SK-N-SH treated with all-trans-retinoic acid at 6 μM for 48 hours (cell line): Measurements from ENCODE around the gene CNTN1.

Experiments
- ATAC-seq: fragments of 200-7000 bp; cut with Tn5 transposase; 3 replicates; pipeline ENCODE4 v1.9.1; 2020; ENCODE audit warnings: mild to moderate bottlenecking, moderate library complexity
- ARNTL ChIP-seq: fragments of 450-650 bp; formaldehyde crosslinking; IDR thresholded peaks from 2 replicates; pipeline ENCODE4 v1.5.0; 2020; ENCODE audit warnings: low read depth, mild to moderate bottlenecking, moderate library complexity, borderline replicate concordance
- BACH2 ChIP-seq: fragments of 250-450 bp; sonication (Bioruptor Pico); IDR thresholded peaks from 2 replicates; pipeline ENCODE4 v1.9.0; 2021; ENCODE audit warnings: mild to moderate bottlenecking, borderline replicate concordance
- CSDC2 ChIP-seq: fragments of 250-450 bp; sonication (Bioruptor Pico); IDR thresholded peaks from 2 replicates; pipeline ENCODE4 v1.5.0; 2020; ENCODE audit warnings: mild to moderate bottlenecking, moderate library complexity
- ESRRG ChIP-seq: fragments of 250-450 bp; sonication (Bioruptor Pico); IDR thresholded peaks from 2 replicates; pipeline ENCODE4 v1.6.1; 2021; ENCODE audit warnings: mild to moderate bottlenecking
- ISL1 ChIP-seq: fragments of 250-450 bp; sonication (Bioruptor Pico); IDR thresholded peaks from 2 replicates; pipeline ENCODE4 v2.1.2; 2022; ENCODE audit warnings: mild to moderate bottlenecking, moderate library complexity
- OSR1 ChIP-seq: fragments of 250-450 bp; sonication (Bioruptor Pico); IDR thresholded peaks from 2 replicates; pipeline ENCODE4 v1.8.0; 2022; ENCODE audit warnings: moderate library complexity, mild to moderate bottlenecking, inconsistent platforms
- PPARA ChIP-seq: fragments of 250-450 bp; sonication (Bioruptor Pico); IDR thresholded peaks from 2 replicates; pipeline ENCODE4 v1.5.0; 2020; ENCODE audit warnings: mild to moderate bottlenecking, borderline replicate concordance
- RARB ChIP-seq: fragments of 250-450 bp; sonication (Bioruptor Pico); IDR thresholded peaks from 2 replicates; pipeline ENCODE4 v1.8.0; 2021; ENCODE audit warnings: mild to moderate bottlenecking, moderate library complexity
- SNAI2 ChIP-seq: fragments of 250-450 bp; sonication (Bioruptor Pico); IDR thresholded peaks from 2 replicates; pipeline ENCODE4 v1.5.0; 2020; ENCODE audit warnings: mild to moderate bottlenecking, moderate library complexity
- TCF4 ChIP-seq: fragments of 250-450 bp; sonication (Bioruptor Pico); IDR thresholded peaks from 2 replicates; pipeline ENCODE4 v1.8.0; 2021; ENCODE audit warnings: mild to moderate bottlenecking, moderate library complexity, borderline replicate concordance
- TOX ChIP-seq: fragments of 250-450 bp; sonication (Bioruptor Pico); IDR thresholded peaks from 2 replicates; pipeline ENCODE4 v1.8.0; 2021; ENCODE audit warnings: mild to moderate bottlenecking, moderate library complexity, borderline replicate concordance
- ZC3H10 ChIP-seq: fragments of 250-450 bp; sonication (Bioruptor Pico); IDR thresholded peaks from 2 replicates; pipeline ENCODE4 v1.5.1; 2021; ENCODE audit warnings: mild to moderate bottlenecking, moderate library complexity
- ZFP3 ChIP-seq: fragments of 250-450 bp; sonication (Bioruptor Pico); IDR thresholded peaks from 2 replicates; pipeline ENCODE4 v1.5.0; 2020; ENCODE audit warnings: mild to moderate bottlenecking, moderate library complexity
- ZFP30 ChIP-seq: fragments of 450-650 bp; formaldehyde crosslinking; IDR thresholded peaks from 2 replicates; pipeline ENCODE4 v1.5.0; 2022; ENCODE audit warnings: mild to moderate bottlenecking, moderate library complexity
- ZNF565 ChIP-seq: fragments of 450-650 bp; formaldehyde crosslinking; conservative IDR thresholded peaks from 2 replicates; pipeline ENCODE4 v1.5.0; 2020; ENCODE audit warnings: low read depth, mild to moderate bottlenecking, moderate library complexity
- ZNF8 ChIP-seq: fragments of 450-650 bp; formaldehyde crosslinking; IDR thresholded peaks from 2 replicates; pipeline ENCODE4 v1.5.0; 2020; ENCODE audit warnings: mild to moderate bottlenecking, moderate library complexity
- TF ChIP-seq, protein P1 (sequence below): fragments of 250-450 bp; sonication (Bioruptor Pico); IDR thresholded peaks from 2 replicates; pipeline ENCODE4 v1.5.1; 2021; ENCODE audit warnings: mild to moderate bottlenecking, moderate library complexity
- TF ChIP-seq, protein P2 (sequence below): fragments of 250-450 bp; sonication (Bioruptor Pico); IDR thresholded peaks from 2 replicates; pipeline ENCODE4 v1.5.1; 2020; ENCODE audit warnings: low read depth, mild to moderate bottlenecking, moderate library complexity
- TF ChIP-seq, protein P3 (sequence below): fragments of 250-450 bp; sonication (Bioruptor Pico); IDR thresholded peaks from 2 replicates; pipeline ENCODE4 v1.8.0; 2021; ENCODE audit warnings: low read depth, mild to moderate bottlenecking, moderate library complexity, borderline replicate concordance
- TF ChIP-seq, protein P4 (sequence below): fragments of 250-450 bp; sonication (Bioruptor Pico); IDR thresholded peaks from 2 replicates; pipeline ENCODE4 v1.5.0; 2020; ENCODE audit warnings: mild to moderate bottlenecking, moderate library complexity

CNTN1 gene

DNA sequence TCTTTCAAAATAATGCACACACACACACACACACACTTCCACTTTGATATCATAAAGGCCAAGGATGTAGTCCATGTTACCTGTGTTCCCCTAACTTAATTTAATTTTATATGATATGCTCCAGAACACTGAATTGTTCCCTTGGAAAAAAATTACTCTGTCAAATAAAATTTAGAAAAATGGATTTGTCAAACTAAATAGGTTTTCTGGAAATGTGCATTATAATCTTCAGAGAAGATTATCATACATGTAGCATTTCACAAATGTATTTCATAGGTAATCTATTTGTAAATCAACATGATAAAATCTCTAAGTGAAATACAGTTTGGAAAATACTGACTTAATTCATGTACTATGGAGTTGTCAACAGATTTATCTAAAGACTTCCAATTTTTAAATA lies 68.6 kb downstream of the CNTN1 start:
- ATAC-seq: no peak
- TF ChIP-seq ZC3H10 (CRISPR knock-in tag) (no peak), TCF4 (CRISPR knock-in tag) (peak; percentile 17; the same call in 1 of the 2 replicates), ISL1 (CRISPR knock-in tag) (peak; percentile 42; the same call in 1 of the 2 replicates)

DNA sequence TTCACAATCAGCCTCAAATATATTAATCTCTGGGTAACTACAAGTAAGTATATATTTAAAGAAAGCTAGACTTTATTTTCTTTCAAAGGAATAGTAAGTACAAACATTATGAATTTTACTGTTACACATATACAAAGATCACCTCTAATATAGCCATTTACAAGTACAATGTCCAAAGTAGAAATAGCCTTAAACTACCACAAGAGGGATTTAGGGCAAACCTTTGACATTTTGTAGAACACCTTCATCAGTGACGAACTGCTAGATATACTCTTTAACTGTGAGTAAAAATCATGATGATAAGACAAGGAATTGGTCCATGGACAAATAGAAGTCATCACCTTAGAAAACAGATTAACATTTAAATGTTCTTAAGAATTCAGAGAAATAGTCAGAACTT lies 69.8 kb downstream of the CNTN1 start:
- ATAC-seq: no peak
- no peak for TF ChIP-seq CSDC2 (CRISPR knock-in tag)
- no peak for TF ChIP-seq ESRRG (CRISPR knock-in tag)
- TF ChIP-seq ZFP3 (CRISPR knock-in tag): no peak
- TF ChIP-seq BACH2 (CRISPR knock-in tag): no peak

DNA sequence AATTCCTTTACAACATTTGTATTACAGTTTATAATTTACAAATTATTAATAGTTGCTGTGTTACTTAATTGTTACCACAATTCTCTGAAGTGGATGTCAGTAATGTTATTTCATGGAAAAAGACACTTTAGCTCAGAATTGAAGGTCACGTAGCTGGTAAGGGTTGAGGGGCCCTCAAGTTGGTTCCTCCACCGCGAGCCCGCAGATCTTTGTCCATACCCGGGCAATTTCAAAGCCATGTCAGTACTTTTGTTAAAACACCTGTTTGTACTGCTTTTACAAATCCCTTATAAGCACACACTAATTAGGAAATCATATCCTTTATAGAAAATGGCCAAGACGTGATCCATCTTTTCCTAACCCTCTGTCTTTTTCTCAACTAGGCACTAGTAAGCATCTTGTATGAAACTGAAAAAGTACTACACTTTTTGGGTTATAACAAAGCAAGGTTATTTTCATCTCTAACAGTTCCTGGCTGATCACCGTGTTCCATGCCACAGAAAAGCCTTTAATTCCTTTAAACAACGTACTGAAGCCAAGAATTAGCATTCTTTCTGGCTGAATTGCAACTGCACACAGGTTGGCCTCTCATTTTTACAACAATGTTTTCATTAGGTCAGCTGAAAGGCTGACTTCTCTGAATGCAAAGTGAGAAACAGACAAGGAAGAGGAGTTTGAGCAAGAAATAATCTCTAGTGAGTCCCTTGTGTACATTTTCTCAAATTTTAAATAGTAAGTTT lies 76.1 kb downstream of the CNTN1 start:
- no peak for ATAC-seq
- no peak for TF ChIP-seq PPARA (CRISPR knock-in tag)
- no peak for TF ChIP-seq ZNF8 (CRISPR knock-in tag)
- TF ChIP-seq CSDC2 (CRISPR knock-in tag): no peak
- TF ChIP-seq ZNF565 (CRISPR knock-in tag): no peak
- TF ChIP-seq BACH2 (CRISPR knock-in tag): no peak
- TF ChIP-seq, protein P1, sequence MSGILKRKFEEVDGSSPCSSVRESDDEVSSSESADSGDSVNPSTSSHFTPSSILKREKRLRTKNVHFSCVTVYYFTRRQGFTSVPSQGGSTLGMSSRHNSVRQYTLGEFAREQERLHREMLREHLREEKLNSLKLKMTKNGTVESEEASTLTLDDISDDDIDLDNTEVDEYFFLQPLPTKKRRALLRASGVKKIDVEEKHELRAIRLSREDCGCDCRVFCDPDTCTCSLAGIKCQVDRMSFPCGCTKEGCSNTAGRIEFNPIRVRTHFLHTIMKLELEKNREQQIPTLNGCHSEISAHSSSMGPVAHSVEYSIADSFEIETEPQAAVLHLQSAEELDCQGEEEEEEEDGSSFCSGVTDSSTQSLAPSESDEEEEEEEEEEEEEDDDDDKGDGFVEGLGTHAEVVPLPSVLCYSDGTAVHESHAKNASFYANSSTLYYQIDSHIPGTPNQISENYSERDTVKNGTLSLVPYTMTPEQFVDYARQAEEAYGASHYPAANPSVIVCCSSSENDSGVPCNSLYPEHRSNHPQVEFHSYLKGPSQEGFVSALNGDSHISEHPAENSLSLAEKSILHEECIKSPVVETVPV (CRISPR knock-in tag): no peak

DNA sequence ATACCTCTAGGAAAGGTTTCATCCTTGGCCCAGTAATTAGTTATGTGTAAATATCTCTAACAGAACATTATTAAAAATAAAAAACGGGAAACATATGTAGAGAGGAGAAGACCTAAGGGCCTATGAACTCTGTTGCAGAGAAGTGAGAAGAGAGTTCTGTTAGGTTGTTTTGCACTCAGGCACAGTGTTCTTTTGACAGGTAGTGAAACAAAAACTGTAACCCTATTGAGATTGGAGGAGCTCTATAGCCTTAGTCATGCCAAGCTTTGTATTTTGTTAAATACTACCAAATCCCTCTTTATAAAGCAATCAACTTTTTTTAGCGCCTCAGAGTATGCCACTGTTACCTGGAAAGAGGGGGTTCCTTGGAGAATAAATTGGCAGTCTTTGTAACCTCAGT lies 77.6 kb downstream of the CNTN1 start:
- TF ChIP-seq RARB (CRISPR knock-in tag) (no peak), ZC3H10 (CRISPR knock-in tag) (no peak), ZFP30 (no peak), TCF4 (CRISPR knock-in tag) (no peak), BACH2 (CRISPR knock-in tag) (no peak), SNAI2 (CRISPR knock-in tag) (no peak), ZNF8 (CRISPR knock-in tag) (no peak), ISL1 (CRISPR knock-in tag) (no peak), ZNF565 (CRISPR knock-in tag) (no peak)
- TF ChIP-seq, protein P2, sequence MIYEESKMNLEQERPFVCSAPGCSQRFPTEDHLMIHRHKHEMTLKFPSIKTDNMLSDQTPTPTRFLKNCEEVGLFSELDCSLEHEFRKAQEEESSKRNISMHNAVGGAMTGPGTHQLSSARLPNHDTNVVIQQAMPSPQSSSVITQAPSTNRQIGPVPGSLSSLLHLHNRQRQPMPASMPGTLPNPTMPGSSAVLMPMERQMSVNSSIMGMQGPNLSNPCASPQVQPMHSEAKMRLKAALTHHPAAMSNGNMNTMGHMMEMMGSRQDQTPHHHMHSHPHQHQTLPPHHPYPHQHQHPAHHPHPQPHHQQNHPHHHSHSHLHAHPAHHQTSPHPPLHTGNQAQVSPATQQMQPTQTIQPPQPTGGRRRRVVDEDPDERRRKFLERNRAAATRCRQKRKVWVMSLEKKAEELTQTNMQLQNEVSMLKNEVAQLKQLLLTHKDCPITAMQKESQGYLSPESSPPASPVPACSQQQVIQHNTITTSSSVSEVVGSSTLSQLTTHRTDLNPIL: no peak
- TF ChIP-seq, protein P3, sequence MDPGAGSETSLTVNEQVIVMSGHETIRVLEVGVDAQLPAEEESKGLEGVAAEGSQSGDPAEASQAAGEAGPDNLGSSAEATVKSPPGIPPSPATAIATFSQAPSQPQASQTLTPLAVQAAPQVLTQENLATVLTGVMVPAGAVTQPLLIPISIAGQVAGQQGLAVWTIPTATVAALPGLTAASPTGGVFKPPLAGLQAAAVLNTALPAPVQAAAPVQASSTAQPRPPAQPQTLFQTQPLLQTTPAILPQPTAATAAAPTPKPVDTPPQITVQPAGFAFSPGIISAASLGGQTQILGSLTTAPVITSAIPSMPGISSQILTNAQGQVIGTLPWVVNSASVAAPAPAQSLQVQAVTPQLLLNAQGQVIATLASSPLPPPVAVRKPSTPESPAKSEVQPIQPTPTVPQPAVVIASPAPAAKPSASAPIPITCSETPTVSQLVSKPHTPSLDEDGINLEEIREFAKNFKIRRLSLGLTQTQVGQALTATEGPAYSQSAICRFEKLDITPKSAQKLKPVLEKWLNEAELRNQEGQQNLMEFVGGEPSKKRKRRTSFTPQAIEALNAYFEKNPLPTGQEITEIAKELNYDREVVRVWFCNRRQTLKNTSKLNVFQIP (CRISPR knock-in tag): no peak
- TF ChIP-seq, protein P1 (CRISPR knock-in tag): no peak
- ATAC-seq: no peak

DNA sequence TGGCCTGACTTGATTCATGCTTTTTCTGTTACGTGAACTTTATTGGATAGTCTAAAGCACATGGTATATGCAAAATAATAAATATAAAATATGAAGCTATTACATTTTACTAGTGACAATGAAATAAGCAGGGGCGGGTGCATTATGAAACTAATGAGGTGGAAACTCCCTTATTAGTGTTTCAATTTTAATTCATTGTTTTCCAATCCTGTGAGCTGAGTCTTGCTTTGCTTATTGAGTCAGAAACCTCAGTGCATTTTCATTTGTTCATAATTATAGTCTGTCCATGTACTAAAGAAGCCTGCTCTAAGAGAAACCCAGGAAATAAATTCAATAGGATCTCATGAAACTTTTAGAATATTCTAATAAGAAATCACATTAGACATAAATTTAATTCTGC lies 78.5 kb downstream of the CNTN1 start:
- ATAC-seq: no peak
- TF ChIP-seq ZFP3 (CRISPR knock-in tag): no peak
- no peak for TF ChIP-seq TOX
- TF ChIP-seq, protein P3 (CRISPR knock-in tag): no peak
- TF ChIP-seq, protein P4, sequence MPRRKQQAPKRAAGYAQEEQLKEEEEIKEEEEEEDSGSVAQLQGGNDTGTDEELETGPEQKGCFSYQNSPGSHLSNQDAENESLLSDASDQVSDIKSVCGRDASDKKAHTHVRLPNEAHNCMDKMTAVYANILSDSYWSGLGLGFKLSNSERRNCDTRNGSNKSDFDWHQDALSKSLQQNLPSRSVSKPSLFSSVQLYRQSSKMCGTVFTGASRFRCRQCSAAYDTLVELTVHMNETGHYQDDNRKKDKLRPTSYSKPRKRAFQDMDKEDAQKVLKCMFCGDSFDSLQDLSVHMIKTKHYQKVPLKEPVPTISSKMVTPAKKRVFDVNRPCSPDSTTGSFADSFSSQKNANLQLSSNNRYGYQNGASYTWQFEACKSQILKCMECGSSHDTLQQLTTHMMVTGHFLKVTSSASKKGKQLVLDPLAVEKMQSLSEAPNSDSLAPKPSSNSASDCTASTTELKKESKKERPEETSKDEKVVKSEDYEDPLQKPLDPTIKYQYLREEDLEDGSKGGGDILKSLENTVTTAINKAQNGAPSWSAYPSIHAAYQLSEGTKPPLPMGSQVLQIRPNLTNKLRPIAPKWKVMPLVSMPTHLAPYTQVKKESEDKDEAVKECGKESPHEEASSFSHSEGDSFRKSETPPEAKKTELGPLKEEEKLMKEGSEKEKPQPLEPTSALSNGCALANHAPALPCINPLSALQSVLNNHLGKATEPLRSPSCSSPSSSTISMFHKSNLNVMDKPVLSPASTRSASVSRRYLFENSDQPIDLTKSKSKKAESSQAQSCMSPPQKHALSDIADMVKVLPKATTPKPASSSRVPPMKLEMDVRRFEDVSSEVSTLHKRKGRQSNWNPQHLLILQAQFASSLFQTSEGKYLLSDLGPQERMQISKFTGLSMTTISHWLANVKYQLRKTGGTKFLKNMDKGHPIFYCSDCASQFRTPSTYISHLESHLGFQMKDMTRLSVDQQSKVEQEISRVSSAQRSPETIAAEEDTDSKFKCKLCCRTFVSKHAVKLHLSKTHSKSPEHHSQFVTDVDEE: no peak
- no peak for TF ChIP-seq ZNF8 (CRISPR knock-in tag)
- TF ChIP-seq ESRRG (CRISPR knock-in tag): no peak
- TF ChIP-seq ZFP30: no peak
- TF ChIP-seq ARNTL (CRISPR knock-in tag): no peak
- no peak for TF ChIP-seq ISL1 (CRISPR knock-in tag)
- TF ChIP-seq BACH2 (CRISPR knock-in tag): no peak
- TF ChIP-seq, protein P1 (CRISPR knock-in tag): no peak
- TF ChIP-seq ZC3H10 (CRISPR knock-in tag): no peak
- TF ChIP-seq OSR1 (CRISPR knock-in tag): no peak
- TF ChIP-seq TCF4 (CRISPR knock-in tag): no peak
